Activated CD4-positive, alpha-beta T cell treated with anti-CD3 and anti-CD28 coated beads, Interleukin-2, amount 50 U/mL, for 48 hours (primary cell): ENCODE measurements around the gene ARHGEF12.

Source experiments
- DNase-seq, 2 experiments: peaks; one replicate each; pipeline ENCODE4 v3.0.0-alpha.2; 2020

The ARHGEF12 gene

DNA sequence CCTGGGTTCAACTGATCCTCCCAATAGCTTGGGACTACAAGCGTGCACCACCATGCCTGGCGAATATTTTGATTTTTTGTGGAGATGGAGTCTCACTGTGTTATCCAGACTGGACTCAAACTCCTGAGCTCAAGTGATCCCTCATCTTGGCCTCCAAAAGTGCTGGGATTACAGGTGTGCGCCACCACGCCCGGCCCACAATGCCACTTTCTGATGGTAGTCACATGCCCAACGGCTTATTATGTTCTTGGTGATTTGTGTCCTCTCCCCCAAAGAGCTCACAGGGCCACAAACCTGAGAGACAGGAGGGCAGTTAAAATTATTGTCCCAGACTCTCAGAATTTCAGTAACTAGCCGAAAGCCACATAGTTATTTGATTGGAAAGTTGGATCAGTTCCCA lies 185.0 kb downstream of the ARHGEF12 start:
- DNase-seq, result no peak

DNA sequence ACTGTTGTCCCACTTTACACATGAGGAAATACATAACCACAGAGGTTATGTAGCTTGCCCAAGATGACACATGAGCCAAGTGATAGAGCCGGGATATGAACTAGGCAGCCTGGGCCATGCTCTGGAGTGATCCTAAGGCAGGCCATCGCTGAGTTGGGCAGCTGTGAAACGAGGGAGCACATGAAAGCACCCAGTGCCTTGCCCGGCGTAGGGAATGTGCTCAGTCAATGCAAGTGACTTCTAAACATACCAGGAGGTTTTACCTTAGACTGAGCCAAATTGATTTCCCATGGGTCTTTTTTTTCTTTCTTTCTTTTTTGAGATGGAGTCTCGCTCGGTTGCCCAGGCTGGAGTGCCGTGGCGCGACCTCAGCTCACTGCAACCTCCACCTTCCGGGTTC lies 185.8 kb downstream of the ARHGEF12 start:
- DNase-seq, result no peak

DNA sequence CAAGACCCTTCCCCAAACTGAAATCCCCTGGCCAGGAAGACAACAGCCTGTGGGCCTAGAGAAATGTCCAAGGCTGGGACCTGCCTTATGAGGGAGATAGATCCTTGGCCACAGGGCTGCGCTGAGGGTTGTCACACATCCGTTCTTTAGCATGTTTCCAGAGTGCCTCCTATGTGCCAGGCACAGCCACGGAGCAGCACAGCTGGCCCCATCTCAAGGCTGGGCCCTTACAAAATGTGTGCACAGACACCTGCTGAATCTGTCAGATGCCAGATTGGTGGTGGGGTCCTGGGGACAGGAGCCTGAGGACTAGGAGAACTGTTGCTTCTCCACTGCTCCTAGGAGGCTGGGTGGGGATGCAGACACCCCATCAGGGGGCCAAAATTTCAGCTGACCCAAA lies 186.5 kb downstream of the ARHGEF12 start:
- DNase-seq, result no peak

DNA sequence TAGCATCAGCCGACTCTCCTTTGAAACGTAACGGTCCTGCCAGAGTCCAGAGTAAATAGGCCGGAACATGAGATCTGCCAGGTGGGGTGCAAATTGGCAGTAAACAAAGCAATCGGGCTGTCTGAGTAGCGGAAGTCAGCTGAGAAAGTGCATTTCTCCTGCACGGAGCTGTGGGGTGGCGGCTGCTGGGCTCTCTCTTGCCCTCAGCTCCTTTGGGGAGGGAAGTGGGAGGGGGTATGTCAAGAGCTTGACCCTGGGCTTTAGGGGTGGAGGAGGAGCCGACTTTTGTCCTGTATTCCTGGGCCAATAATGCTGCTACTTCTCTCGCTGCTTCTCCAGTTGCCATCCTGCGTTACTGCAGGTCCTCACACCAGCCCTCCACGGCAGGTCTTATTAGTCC lies 187.0 kb downstream of the ARHGEF12 start:
- no peak for DNase-seq

DNA sequence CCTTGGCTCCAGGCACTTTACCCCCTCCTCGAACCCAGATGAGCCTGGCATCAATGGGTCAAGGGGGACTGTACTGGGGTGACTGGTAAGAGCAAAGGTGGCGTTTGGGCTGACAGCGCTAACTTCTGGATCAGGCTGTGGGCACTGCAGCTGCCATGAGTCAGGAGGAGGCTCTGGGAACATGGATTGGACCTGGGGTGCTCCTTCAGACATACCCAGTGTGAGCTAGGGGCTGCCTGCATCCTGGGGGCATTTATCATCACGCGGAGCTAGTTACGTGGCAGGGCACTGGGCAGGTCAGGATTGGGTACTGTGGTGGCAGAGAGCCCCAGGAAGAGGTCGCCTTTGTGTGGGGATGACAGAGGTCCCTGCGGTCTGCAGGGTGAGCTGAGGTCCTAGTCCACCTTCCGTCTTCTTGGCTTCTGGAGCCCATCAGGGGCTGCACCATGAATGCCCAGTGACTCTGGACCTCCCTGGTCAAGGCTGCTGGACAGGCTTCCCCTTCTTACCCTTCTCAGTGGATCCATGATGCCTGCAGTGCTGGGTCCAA lies 188.4 kb downstream of the ARHGEF12 start:
- no peak for DNase-seq

DNA sequence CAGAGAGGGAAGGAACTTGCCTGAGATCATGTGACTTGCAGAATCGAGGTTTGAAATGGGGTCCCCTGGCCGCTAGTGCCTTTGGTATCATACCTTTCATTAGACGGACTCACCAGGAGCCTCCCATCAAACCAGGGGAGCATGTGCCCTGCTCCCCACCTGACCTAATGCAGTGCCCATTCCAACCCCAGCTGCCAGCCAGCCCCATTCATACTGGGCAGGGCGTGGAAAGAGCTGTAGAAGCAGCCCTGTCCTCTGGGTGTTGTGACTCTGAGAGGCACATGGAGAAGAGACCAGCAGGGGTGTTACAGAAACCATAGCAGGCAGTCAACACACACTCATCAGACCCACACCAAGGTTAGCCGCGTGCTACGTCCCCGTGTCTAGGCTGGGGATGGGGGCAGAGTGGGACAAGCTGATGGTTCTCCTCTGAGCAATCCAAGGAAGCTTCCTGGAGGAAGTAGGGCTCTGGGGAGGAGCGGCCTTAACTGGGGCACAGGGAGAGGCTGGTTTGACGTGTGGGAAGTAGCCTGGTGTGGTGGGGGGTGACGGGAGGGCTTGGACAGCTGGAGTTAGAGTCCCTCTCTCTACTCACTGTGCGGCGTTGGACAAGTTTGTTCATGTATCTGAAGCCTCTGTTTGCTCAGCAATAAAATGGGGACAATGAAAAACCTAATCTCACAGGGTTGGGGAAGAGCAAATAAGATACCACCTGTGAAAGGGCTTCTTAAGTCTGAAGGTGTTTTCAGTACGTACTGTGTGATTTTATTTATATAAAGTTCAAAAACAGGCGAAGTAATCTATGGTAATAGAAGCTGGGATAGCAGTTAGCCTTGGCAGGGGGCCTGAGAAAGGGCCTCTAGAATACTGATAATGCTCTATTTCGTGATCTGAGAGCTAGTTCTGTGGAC lies 189.3 kb downstream of the ARHGEF12 start:
- DNase-seq, result no peak

DNA sequence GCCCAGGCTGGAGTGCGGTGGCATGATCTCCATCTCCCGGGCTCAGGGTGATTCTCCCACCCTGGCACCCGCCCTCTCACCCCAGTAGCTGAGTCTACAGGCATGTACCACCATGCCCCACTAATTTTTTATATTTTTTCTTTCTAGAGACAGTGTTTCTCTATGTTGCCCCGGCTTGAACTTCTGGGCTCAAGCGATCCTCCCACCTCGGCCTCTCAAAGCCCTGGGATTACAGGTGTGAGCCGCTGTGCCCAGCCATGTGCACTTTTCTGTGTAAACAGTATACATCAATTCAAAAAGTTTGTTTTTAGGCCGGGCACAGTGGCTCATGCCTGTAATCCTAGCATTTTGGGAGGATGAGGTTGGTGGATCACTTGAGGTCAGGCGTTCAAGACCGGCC lies 190.0 kb downstream of the ARHGEF12 start:
- DNase-seq, result no peak

DNA sequence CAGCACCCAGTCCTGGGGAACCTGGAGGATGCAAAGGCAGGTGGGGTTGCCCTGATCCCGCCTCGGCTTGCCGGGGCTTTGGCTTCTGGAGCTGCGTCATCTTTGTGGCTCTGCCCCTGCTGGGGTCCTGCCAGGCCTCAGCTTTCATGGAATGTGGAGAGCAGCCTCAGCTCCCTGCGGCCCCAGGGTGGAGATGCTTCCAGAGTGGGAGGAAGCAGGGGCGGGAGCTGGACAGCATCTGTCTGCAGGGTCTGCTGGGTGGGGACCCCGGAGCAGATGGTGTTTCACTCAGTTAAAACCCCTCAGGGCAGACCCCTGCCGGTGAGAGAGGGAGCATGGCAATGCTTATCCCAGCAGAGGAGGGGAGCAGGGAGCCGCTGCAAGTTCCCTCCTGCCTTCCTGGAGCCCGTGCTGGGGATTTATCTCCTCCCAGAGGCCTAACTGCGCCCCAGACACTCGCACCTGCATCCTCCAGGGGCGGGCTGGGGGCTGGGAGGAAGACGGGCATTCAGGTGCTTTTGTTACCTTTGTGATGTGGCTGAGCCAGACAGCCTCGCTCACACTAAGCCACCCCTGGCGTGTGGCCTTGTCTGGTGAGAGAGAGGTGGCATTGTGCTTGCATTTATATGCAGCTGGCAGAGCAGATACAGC lies 191.0 kb downstream of the ARHGEF12 start:
- no peak for DNase-seq

DNA sequence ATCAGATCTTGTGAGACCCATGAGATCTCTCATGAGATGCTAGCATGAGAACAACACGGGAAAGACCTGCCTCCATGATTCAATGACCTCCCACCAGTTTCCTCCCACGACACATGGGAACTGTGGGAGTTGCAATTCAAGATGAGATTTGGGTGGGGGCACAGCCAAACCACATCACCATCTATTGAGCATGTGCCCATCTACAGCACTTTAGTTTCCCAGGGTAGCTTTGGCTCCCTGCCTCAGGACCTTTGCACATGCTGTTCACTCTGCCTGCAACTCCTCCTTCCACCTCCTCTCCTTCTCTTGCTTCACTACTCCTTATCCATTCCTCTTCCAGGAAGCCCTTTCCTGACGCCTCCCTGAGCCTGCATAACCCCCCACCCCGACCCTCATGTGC lies 192.5 kb downstream of the ARHGEF12 start:
- no peak for DNase-seq

DNA sequence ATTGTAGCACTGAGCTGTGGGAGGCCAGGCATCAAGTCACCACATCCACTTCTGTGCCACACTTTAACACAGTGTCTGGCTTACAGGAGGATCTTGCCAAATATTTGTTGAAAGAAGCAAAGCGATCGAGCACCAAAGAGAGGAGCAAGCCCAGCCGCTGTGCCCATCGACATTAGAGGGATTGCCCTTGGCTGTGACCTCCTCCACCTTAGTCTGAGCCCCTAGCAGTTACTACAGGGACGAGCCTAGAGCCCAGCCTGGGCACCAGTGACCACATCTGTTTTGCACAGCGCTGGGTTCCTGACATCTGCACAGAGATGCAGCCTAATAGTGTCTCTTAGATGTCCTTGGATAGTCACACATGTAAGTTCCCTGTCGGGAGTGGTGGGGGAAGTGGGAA lies 193.0 kb downstream of the ARHGEF12 start:
- no peak for DNase-seq

DNA sequence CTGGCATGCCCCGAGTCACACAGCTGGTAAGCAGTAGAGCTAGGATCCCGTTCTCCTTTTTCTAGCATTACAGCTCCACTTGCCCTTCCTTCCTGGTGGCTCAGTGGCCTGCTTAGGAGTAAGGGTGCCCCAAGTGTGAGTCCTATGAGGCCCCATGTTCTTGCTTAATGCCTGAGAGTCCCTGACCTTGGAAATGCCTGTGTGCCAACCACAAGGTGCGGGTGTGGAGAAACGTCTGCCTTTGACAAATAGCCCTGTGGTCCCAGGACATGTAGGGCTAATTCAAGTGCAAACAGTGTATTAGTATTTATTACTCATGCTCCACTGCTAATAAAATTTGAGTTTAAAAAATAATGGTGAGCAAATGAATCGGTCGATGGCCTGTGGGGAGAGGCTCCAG lies 193.7 kb downstream of the ARHGEF12 start:
- DNase-seq, result no peak

DNA sequence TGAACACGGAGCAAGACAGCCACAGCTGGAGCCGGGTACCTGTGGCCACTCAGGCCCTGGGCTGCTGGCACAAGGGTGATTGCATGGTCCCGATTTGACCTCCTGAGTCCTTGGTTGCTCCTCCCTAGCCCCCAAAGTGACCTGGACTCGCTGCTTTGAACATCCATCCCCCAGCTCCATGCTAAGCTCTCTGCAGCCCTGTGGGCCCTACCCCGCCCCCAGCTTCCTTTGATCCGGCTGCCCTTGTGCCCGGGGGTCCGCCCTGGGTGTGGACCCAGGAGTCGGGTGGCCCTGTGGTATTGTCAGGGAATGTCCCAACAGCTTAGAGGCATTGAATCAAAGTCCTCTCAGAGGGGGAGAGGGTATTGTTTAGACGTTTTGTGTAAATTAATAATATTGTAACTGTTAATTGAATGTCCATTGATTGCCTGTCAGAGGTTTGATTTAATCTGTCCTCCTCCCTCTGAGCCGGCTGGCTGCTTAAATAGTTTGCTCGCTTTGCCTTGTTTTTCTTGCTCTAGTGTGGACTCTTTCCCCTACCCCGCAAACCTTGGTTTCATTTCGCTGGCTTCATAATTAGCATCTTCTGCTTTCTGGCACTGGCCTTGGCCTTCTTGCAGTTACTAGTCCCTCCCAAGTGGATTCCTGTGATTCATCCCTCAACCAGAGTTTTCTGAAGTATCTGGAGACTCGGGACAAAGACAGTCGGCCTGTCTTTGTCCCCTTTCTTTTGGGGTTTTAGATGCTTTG lies 196.0 kb downstream of the ARHGEF12 start:
- DNase-seq, result no peak

DNA sequence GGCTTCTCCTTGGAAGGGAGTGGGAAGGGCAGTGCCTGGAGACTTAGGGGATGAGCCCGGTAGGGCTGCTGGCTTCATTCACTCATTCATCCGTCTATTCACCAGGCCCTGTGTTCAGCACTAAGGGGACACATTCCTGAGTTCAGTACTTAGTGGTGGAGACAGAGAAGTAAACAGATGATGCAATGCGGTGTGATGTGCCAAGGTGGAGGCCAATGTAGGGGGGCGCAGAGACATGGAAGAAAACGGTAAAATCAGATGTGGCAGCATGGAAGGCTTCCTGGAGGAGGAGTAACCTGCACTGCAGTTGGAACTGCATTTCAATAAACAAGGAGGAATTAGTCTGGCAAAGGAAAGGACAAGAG lies 196.6 kb downstream of the ARHGEF12 start:
- DNase-seq, result no peak

DNA sequence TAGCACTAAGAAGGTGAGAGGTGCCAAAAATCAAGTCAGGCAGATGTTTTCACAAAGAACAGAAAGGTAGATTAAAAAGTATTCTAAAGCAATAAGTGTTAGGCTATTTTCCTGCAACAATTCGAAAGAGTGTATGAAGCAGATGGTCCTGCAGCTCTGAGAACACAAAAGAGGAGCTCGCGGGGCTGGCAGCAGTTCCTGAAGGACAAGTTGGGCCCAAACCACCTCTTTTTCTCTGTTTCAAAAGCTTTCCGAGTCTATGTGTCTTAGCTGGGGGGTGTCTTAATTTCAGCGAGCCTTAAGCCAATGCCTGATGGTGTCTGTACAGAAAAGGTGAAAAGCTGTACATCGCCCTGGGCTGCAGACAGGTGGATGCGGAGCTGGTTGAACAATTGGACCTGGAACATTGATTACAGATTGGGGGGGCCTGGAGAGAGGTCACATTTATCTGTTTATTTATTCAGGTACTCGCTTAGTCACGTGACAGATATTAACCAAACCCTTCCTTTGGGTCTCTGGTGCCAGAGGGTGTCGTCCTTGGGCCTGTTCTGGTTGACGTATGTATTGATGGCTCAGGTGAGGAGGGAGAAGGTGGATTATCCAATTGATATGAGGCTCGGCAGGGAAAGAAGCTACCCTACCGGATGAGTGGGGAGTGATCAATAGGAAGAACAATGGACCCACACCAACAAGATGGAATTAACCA lies 200.0 kb downstream of the ARHGEF12 start:
- DNase-seq, result no peak

DNA sequence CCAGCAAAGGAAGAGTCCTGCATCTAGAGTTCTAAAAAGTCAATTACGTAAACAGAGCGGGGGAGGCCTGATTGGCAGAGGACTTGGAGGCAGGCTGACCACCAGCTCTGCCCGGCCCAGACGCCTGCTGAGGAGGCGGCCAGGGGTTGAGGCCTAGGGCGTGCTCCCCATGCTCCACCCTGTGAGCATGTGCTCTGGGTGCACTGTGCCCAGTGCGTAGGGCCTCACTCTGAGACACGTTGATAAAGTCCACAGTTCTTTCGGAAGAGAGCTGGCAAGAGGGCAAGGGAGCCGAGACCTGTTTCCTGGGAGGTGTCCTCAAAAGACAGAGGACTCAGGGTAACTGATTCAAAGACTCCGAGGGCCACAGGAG lies 200.6 kb downstream of the ARHGEF12 start:
- no peak for DNase-seq

DNA sequence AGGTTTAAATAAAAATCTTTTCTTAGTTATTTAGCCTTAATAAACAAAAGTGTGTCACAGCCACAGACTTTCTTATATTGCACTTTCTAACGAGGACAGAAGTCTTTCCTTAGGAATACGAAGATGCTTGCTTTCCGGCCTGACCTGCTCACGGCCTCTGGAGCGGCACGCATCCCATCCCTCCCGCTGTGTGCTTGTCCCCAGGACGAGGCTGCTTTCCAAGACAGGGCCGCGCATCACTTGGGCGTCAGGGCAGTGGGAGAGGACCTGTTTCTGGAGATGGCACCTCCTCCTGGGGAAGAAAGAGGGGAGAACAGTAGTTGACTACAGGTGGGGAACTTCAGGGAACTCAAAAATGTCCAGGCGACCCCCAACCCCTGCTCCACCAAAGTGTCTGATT lies 201.8 kb downstream of the ARHGEF12 start:
- DNase-seq, result no peak

DNA sequence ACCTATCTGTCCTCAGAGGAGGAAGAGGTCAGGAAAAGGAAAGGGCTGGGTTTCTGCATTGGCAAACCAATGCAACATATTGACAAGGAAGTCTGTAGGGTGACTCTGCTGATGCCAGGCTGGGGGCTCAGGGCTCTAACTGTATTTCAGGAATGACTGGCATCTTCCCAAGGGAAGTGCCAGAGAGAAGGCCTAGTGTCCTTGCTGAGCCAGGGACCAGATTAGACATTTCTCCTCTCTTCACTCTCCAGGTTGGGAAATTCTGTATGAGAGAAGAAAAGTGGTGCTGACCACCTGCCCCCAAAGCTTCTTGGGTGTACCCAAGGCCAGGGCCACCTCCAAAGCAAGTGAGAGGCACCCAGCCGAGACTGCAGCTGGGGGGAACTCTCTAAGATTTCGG lies 202.5 kb downstream of the ARHGEF12 start:
- no peak for DNase-seq
